SK-N-SH treated with all-trans-retinoic acid at 6 μM for 48 hours (cell line): ENCODE data around the gene RUSC1.

Experiments used
- ATAC-seq: fragments of 200-7000 bp; cut with Tn5 transposase; 3 replicates; pipeline ENCODE4 v1.9.1; 2020; ENCODE audit warnings: mild to moderate bottlenecking, moderate library complexity
- ARNTL ChIP-seq: fragments of 450-650 bp; formaldehyde crosslinking; IDR thresholded peaks from 2 replicates; pipeline ENCODE4 v1.5.0; 2020; ENCODE audit warnings: low read depth, mild to moderate bottlenecking, moderate library complexity, borderline replicate concordance
- BACH2 ChIP-seq: fragments of 250-450 bp; sonication (Bioruptor Pico); IDR thresholded peaks from 2 replicates; pipeline ENCODE4 v1.9.0; 2021; ENCODE audit warnings: mild to moderate bottlenecking, borderline replicate concordance
- CREB5 ChIP-seq: fragments of 250-450 bp; sonication (Bioruptor Pico); IDR thresholded peaks from 2 replicates; pipeline ENCODE4 v1.5.1; 2020; ENCODE audit warnings: low read depth, mild to moderate bottlenecking, moderate library complexity
- CSDC2 ChIP-seq: fragments of 250-450 bp; sonication (Bioruptor Pico); IDR thresholded peaks from 2 replicates; pipeline ENCODE4 v1.5.0; 2020; ENCODE audit warnings: mild to moderate bottlenecking, moderate library complexity
- CSRNP3 ChIP-seq: fragments of 250-450 bp; sonication (Bioruptor Pico); IDR thresholded peaks from 2 replicates; pipeline ENCODE4 v1.5.1; 2021; ENCODE audit warnings: mild to moderate bottlenecking, moderate library complexity
- ESRRG ChIP-seq: fragments of 250-450 bp; sonication (Bioruptor Pico); IDR thresholded peaks from 2 replicates; pipeline ENCODE4 v1.6.1; 2021; ENCODE audit warnings: mild to moderate bottlenecking
- ISL1 ChIP-seq: fragments of 250-450 bp; sonication (Bioruptor Pico); IDR thresholded peaks from 2 replicates; pipeline ENCODE4 v2.1.2; 2022; ENCODE audit warnings: mild to moderate bottlenecking, moderate library complexity
- PPARA ChIP-seq: fragments of 250-450 bp; sonication (Bioruptor Pico); IDR thresholded peaks from 2 replicates; pipeline ENCODE4 v1.5.0; 2020; ENCODE audit warnings: mild to moderate bottlenecking, borderline replicate concordance
- RARB ChIP-seq: fragments of 250-450 bp; sonication (Bioruptor Pico); IDR thresholded peaks from 2 replicates; pipeline ENCODE4 v1.8.0; 2021; ENCODE audit warnings: mild to moderate bottlenecking, moderate library complexity
- SNAI2 ChIP-seq: fragments of 250-450 bp; sonication (Bioruptor Pico); IDR thresholded peaks from 2 replicates; pipeline ENCODE4 v1.5.0; 2020; ENCODE audit warnings: mild to moderate bottlenecking, moderate library complexity
- TCF4 ChIP-seq: fragments of 250-450 bp; sonication (Bioruptor Pico); IDR thresholded peaks from 2 replicates; pipeline ENCODE4 v1.8.0; 2021; ENCODE audit warnings: mild to moderate bottlenecking, moderate library complexity, borderline replicate concordance
- TOX ChIP-seq: fragments of 250-450 bp; sonication (Bioruptor Pico); IDR thresholded peaks from 2 replicates; pipeline ENCODE4 v1.8.0; 2021; ENCODE audit warnings: mild to moderate bottlenecking, moderate library complexity, borderline replicate concordance
- ZC3H10 ChIP-seq: fragments of 250-450 bp; sonication (Bioruptor Pico); IDR thresholded peaks from 2 replicates; pipeline ENCODE4 v1.5.1; 2021; ENCODE audit warnings: mild to moderate bottlenecking, moderate library complexity
- ZFP3 ChIP-seq: fragments of 250-450 bp; sonication (Bioruptor Pico); IDR thresholded peaks from 2 replicates; pipeline ENCODE4 v1.5.0; 2020; ENCODE audit warnings: mild to moderate bottlenecking, moderate library complexity
- ZFP30 ChIP-seq: fragments of 450-650 bp; formaldehyde crosslinking; IDR thresholded peaks from 2 replicates; pipeline ENCODE4 v1.5.0; 2022; ENCODE audit warnings: mild to moderate bottlenecking, moderate library complexity
- ZNF565 ChIP-seq: fragments of 450-650 bp; formaldehyde crosslinking; conservative IDR thresholded peaks from 2 replicates; pipeline ENCODE4 v1.5.0; 2020; ENCODE audit warnings: low read depth, mild to moderate bottlenecking, moderate library complexity
- ZNF70 ChIP-seq: fragments of 450-650 bp; formaldehyde crosslinking; IDR thresholded peaks from 2 replicates; pipeline ENCODE4 v1.5.0; 2020; ENCODE audit warnings: mild to moderate bottlenecking, moderate library complexity
- ZNF8 ChIP-seq: fragments of 450-650 bp; formaldehyde crosslinking; IDR thresholded peaks from 2 replicates; pipeline ENCODE4 v1.5.0; 2020; ENCODE audit warnings: mild to moderate bottlenecking, moderate library complexity
- TF ChIP-seq, protein P1 (sequence below): fragments of 250-450 bp; sonication (Bioruptor Pico); IDR thresholded peaks from 2 replicates; pipeline ENCODE4 v1.5.0; 2020; ENCODE audit warnings: mild to moderate bottlenecking, moderate library complexity
- TF ChIP-seq, protein P2 (sequence below): fragments of 250-450 bp; sonication (Bioruptor Pico); IDR thresholded peaks from 2 replicates; pipeline ENCODE4 v1.8.0; 2021; ENCODE audit warnings: low read depth, mild to moderate bottlenecking, moderate library complexity, borderline replicate concordance
- TF ChIP-seq, protein P3 (sequence below): fragments of 250-450 bp; sonication (Bioruptor Pico); IDR thresholded peaks from 2 replicates; pipeline ENCODE4 v1.8.0; 2020; ENCODE audit warnings: mild to moderate bottlenecking, moderate library complexity, borderline replicate concordance

The RUSC1 gene

GRCh38 chr1:155295942-155296267 is 24.8 kb upstream of the RUSC1 start:
- ATAC-seq = no peak
- TF ChIP-seq PPARA (CRISPR knock-in tag) (no peak), SNAI2 (no peak), ZNF70 (CRISPR knock-in tag) (no peak), ESRRG (no peak), CSRNP3 (CRISPR knock-in tag) (no peak)
- TF ChIP-seq, all 23 proteins: peak for 0

DNA sequence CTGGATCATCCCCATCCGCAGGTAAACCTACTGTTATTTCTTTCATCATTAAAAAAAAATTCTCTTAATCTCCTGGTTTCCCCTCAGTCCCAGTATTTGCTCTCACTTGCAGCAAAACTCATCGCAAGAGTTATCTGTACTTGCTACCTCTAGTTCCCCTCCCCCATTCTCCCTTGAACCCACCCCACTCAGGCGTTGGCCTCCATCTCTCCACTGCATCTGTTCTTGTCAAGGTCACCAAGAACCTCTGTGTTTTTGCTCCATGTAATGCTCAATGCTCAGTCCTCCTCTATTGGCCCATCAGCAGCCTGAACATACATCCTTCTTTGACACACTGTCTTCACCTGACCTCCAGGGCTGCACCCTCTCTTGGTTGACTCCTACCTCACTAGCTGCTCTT is 24.0 kb upstream of the RUSC1 start:
- ATAC-seq = no peak
- TF ChIP-seq, protein P1, sequence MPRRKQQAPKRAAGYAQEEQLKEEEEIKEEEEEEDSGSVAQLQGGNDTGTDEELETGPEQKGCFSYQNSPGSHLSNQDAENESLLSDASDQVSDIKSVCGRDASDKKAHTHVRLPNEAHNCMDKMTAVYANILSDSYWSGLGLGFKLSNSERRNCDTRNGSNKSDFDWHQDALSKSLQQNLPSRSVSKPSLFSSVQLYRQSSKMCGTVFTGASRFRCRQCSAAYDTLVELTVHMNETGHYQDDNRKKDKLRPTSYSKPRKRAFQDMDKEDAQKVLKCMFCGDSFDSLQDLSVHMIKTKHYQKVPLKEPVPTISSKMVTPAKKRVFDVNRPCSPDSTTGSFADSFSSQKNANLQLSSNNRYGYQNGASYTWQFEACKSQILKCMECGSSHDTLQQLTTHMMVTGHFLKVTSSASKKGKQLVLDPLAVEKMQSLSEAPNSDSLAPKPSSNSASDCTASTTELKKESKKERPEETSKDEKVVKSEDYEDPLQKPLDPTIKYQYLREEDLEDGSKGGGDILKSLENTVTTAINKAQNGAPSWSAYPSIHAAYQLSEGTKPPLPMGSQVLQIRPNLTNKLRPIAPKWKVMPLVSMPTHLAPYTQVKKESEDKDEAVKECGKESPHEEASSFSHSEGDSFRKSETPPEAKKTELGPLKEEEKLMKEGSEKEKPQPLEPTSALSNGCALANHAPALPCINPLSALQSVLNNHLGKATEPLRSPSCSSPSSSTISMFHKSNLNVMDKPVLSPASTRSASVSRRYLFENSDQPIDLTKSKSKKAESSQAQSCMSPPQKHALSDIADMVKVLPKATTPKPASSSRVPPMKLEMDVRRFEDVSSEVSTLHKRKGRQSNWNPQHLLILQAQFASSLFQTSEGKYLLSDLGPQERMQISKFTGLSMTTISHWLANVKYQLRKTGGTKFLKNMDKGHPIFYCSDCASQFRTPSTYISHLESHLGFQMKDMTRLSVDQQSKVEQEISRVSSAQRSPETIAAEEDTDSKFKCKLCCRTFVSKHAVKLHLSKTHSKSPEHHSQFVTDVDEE = no peak
- TF ChIP-seq ESRRG = no peak

DNA sequence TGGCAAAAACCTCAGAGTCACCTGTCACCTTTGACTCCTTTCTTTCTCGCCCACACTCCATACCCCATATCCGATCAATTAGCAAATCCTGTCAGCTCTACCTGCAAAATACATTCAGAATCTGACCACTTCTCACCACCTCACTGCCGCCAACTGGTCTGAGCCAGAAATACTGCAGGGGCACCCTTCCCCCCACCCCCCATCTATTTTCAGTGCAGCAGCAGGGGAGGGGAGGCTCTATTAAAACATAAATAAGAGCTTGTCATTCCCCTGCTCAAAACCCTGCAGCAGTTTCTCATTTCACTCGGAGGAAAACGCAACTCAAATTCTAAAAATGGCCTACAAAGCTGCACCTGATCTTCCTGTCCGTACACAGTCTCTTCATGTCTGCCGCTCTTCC is 23.3 kb upstream of the RUSC1 start:
- TF ChIP-seq, protein P2, sequence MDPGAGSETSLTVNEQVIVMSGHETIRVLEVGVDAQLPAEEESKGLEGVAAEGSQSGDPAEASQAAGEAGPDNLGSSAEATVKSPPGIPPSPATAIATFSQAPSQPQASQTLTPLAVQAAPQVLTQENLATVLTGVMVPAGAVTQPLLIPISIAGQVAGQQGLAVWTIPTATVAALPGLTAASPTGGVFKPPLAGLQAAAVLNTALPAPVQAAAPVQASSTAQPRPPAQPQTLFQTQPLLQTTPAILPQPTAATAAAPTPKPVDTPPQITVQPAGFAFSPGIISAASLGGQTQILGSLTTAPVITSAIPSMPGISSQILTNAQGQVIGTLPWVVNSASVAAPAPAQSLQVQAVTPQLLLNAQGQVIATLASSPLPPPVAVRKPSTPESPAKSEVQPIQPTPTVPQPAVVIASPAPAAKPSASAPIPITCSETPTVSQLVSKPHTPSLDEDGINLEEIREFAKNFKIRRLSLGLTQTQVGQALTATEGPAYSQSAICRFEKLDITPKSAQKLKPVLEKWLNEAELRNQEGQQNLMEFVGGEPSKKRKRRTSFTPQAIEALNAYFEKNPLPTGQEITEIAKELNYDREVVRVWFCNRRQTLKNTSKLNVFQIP = no peak
- TF ChIP-seq ARNTL (CRISPR knock-in tag) (no peak), ZFP30 (CRISPR knock-in tag) (no peak), RARB (CRISPR knock-in tag) (no peak), ZC3H10 (CRISPR knock-in tag) (no peak), ZNF565 (CRISPR knock-in tag) (no peak), ZNF70 (CRISPR knock-in tag) (no peak), PPARA (CRISPR knock-in tag) (no peak), CREB5 (CRISPR knock-in tag) (no peak), TCF4 (CRISPR knock-in tag) (no peak), ZNF8 (CRISPR knock-in tag) (no peak), CSRNP3 (CRISPR knock-in tag) (no peak), ZFP3 (CRISPR knock-in tag) (no peak), BACH2 (CRISPR knock-in tag) (no peak), ISL1 (no peak), TOX (CRISPR knock-in tag) (no peak), CSDC2 (CRISPR knock-in tag) (no peak)
- TF ChIP-seq, protein P3, sequence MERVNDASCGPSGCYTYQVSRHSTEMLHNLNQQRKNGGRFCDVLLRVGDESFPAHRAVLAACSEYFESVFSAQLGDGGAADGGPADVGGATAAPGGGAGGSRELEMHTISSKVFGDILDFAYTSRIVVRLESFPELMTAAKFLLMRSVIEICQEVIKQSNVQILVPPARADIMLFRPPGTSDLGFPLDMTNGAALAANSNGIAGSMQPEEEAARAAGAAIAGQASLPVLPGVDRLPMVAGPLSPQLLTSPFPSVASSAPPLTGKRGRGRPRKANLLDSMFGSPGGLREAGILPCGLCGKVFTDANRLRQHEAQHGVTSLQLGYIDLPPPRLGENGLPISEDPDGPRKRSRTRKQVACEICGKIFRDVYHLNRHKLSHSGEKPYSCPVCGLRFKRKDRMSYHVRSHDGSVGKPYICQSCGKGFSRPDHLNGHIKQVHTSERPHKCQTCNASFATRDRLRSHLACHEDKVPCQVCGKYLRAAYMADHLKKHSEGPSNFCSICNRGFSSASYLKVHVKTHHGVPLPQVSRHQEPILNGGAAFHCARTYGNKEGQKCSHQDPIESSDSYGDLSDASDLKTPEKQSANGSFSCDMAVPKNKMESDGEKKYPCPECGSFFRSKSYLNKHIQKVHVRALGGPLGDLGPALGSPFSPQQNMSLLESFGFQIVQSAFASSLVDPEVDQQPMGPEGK = no peak
- TF ChIP-seq, protein P1 = no peak
- ATAC-seq = no peak
